Measurements from ENCODE around the gene ZBED6. TPM values are rescaled to one million over a fixed set of nuclear protein-coding genes. Genes with fewer than 3 reads are reported as not detected.

Gene ZBED6
- total RNA-seq, 1 donor from 2014 or later, result 30.3 TPM

GRCh38 chr1:203765029-203765837 is 30.2 kb upstream of the ZBED6 start, which contains the start of gene LAX1:
Gene LAX1, plus strand, starts transcription at chr1:203765183. Its CDS starts 383 bp downstream, at chr1:203765566.
- H3K27ac Mint-ChIP-seq (ENCODE audit: unreplicated experiment), result no peak within 1 kb of the TSS
- peaks cover 6% of the 10 kb centered on the region for H3K4me1 Mint-ChIP-seq (ENCODE audit: unreplicated experiment)
- no peaks in the 10 kb centered on the region for H3K27me3 Mint-ChIP-seq (ENCODE audit: unreplicated experiment)
- H3K36me3 Mint-ChIP-seq (ENCODE audit: low read depth, unreplicated experiment), result no peaks in the 10 kb centered on the region
- DNase-seq (ENCODE audit: low spot score), result no peak
- TF ChIP-seq, protein P1, sequence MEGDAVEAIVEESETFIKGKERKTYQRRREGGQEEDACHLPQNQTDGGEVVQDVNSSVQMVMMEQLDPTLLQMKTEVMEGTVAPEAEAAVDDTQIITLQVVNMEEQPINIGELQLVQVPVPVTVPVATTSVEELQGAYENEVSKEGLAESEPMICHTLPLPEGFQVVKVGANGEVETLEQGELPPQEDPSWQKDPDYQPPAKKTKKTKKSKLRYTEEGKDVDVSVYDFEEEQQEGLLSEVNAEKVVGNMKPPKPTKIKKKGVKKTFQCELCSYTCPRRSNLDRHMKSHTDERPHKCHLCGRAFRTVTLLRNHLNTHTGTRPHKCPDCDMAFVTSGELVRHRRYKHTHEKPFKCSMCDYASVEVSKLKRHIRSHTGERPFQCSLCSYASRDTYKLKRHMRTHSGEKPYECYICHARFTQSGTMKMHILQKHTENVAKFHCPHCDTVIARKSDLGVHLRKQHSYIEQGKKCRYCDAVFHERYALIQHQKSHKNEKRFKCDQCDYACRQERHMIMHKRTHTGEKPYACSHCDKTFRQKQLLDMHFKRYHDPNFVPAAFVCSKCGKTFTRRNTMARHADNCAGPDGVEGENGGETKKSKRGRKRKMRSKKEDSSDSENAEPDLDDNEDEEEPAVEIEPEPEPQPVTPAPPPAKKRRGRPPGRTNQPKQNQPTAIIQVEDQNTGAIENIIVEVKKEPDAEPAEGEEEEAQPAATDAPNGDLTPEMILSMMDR (IDR thresholded peaks at IDR 0.05; ENCODE audit: unreplicated experiment), result no peak
- H3K9me3 Mint-ChIP-seq (ENCODE audit: unreplicated experiment), result no peaks in the 10 kb centered on the region
- no peak within 1 kb of the TSS for H3K4me3 Mint-ChIP-seq (ENCODE audit: unreplicated experiment)

GRCh38 chr1:203768256-203768655 is 27.2 kb upstream of the ZBED6 start:
- H3K4me1 Mint-ChIP-seq (ENCODE audit: unreplicated experiment), result peaks cover 13% of the 10 kb centered on the region
- no peak overlapping the region for H3K4me3 Mint-ChIP-seq (ENCODE audit: unreplicated experiment)
- no peak overlapping the region for H3K27ac Mint-ChIP-seq (ENCODE audit: unreplicated experiment)
- H3K36me3 Mint-ChIP-seq (ENCODE audit: low read depth, unreplicated experiment), result no peaks in the 10 kb centered on the region
- TF ChIP-seq, protein P1 (IDR thresholded peaks at IDR 0.05; ENCODE audit: unreplicated experiment), result no peak
- DNase-seq (ENCODE audit: low spot score), result no peak
- no peaks in the 10 kb centered on the region for H3K27me3 Mint-ChIP-seq (ENCODE audit: unreplicated experiment)
- no peaks in the 10 kb centered on the region for H3K9me3 Mint-ChIP-seq (ENCODE audit: unreplicated experiment)

- Mint-ChIP-seq H3K27me3 (ENCODE audit: unreplicated experiment) (no peaks in the 10 kb centered on the region), H3K9me3 (ENCODE audit: unreplicated experiment) (no peaks in the 10 kb centered on the region), H3K4me3 (ENCODE audit: unreplicated experiment) (no peak overlapping the region), H3K27ac (ENCODE audit: unreplicated experiment) (no peak overlapping the region), H3K36me3 (ENCODE audit: low read depth, unreplicated experiment) (no peaks in the 10 kb centered on the region), H3K4me1 (ENCODE audit: unreplicated experiment) (peaks cover 13% of the 10 kb centered on the region)
- TF ChIP-seq, protein P1 (IDR thresholded peaks at IDR 0.05; ENCODE audit: unreplicated experiment), result no peak
- peak; percentile 12 for DNase-seq (ENCODE audit: low spot score)
Observed at GRCh38 chr1:203769505-203770343, 25.7 kb upstream of the ZBED6 start.

GRCh38 chr1:203771901-203772301 is 23.5 kb upstream of the ZBED6 start:
- peaks cover 20% of the 10 kb centered on the region for H3K4me1 Mint-ChIP-seq (ENCODE audit: unreplicated experiment)
- H3K9me3 Mint-ChIP-seq (ENCODE audit: unreplicated experiment), result no peaks in the 10 kb centered on the region
- H3K4me3 Mint-ChIP-seq (ENCODE audit: unreplicated experiment), result no peak overlapping the region
- H3K36me3 Mint-ChIP-seq (ENCODE audit: low read depth, unreplicated experiment), result no peaks in the 10 kb centered on the region
- no peak overlapping the region for H3K27ac Mint-ChIP-seq (ENCODE audit: unreplicated experiment)
- no peaks in the 10 kb centered on the region for H3K27me3 Mint-ChIP-seq (ENCODE audit: unreplicated experiment)
- DNase-seq (ENCODE audit: low spot score), result no peak
- TF ChIP-seq, protein P1 (IDR thresholded peaks at IDR 0.05; ENCODE audit: unreplicated experiment), result no peak
